ENCODE results near the gene IQCF6. TPM values are rescaled to one million over a fixed set of nuclear protein-coding genes. Genes with fewer than 3 reads are reported as not detected.
A peak's percentile ranks its signal among the peaks of the same experiment; 100 is the strongest.

Gene IQCF6
- polyA plus RNA-seq, 4 donors: not detected

DNA sequence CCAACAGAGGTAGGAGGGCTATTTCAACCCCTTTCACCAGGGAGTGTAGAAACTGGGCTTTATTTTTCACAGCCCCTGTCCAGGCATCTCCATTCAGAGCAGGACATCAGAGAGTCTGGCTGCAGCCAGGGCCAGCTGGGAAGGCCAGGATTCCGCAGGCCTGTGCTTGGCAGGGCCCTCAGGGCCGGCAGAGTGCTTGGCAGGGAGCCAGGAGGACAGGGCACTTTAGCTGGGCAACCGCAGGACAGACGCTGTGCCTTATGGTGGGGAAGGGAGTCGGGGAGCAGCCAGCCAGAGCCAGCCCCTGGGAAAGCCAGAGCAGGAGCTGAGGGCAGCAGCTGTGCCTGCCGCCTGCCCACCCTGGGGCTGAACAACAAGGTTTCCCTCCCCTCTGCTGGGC is 34.5 kb upstream of the IQCF6 start:
- no peak for DNase-seq

DNA sequence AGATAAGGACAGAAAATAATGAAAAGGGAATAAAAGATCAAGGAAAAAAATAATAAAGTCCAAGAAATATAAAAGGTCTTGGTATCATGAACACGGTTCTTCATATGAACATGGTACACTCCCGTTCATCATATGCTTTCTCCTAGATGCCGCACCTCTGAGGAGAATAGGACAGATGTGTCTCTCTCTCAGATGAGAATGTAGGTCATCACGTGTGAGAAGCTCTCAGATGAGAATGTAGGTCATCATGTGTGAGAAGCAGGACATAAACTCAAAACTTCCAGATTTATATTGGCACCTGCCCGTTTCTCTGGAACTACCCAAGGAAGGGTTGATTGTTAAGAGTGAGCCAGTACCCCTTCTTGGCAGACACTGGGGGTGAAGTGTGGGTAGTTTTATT is 29.9 kb upstream of the IQCF6 start:
- Histone ChIP-seq H3K4me1 (ENCODE audit: control insufficient read depth in 3 of 3, insufficient read depth in 2 of 3, low read depth in 1 of 3, low read length in 2 of 3) (no peaks in the 10 kb centered on the region), H3K27me3 (ENCODE audit: control insufficient read depth in 3 of 3, insufficient read depth in 3 of 3, low read length in 3 of 3) (no peaks in the 10 kb centered on the region), H3K9me3 (ENCODE audit: control insufficient read depth in 2 of 2, insufficient read depth in 1 of 2, low read depth in 1 of 2, low read length in 1 of 2) (no peaks in the 10 kb centered on the region), H3K36me3 (ENCODE audit: control insufficient read depth in 3 of 3, insufficient read depth in 2 of 3, low read depth in 1 of 3, low read length in 3 of 3) (no peaks in the 10 kb centered on the region), H3K27ac (ENCODE audit: low read depth in 1 of 3, low read length in 2 of 3) (no peak overlapping the region), H3K4me3 (ENCODE audit: low read depth in 1 of 3, low read length in 3 of 3) (no peak overlapping the region)
- DNase-seq (no peak), FAIRE-seq (no peak)
- 76 to 85% (median 83%) methylated on average over 5 of the region's 5 CpGs for WGBS, 3 donors

More for the DNA sequence above, 34.5 kb upstream of the IQCF6 start:
- H3K4me1 ChIP-seq (ENCODE audit: control insufficient read depth in 3 of 3, insufficient read depth in 2 of 3, low read depth in 1 of 3, low read length in 2 of 3): no peaks in the 10 kb centered on the region
- peaks cover 0 to 5% (median 0%) of the 10 kb centered on the region in 3 donors for H3K27me3 ChIP-seq (ENCODE audit: control insufficient read depth in 3 of 3, insufficient read depth in 3 of 3, low read length in 3 of 3)
- H3K9me3 ChIP-seq (ENCODE audit: control insufficient read depth in 2 of 2, insufficient read depth in 1 of 2, low read depth in 1 of 2, low read length in 1 of 2): no peaks in the 10 kb centered on the region
- whole genome bisulfite sequencing, 3 donors: 51 to 67% (median 57%) methylated on average over 5 to 6 of the region's 6 CpGs
- no peaks in the 10 kb centered on the region for H3K36me3 ChIP-seq (ENCODE audit: control insufficient read depth in 3 of 3, insufficient read depth in 2 of 3, low read depth in 1 of 3, low read length in 3 of 3)
- no peak overlapping the region for H3K27ac ChIP-seq (ENCODE audit: low read depth in 1 of 3, low read length in 2 of 3)
- H3K4me3 ChIP-seq (ENCODE audit: low read depth in 1 of 3, low read length in 3 of 3): no peak overlapping the region
- no peak for FAIRE-seq

DNA sequence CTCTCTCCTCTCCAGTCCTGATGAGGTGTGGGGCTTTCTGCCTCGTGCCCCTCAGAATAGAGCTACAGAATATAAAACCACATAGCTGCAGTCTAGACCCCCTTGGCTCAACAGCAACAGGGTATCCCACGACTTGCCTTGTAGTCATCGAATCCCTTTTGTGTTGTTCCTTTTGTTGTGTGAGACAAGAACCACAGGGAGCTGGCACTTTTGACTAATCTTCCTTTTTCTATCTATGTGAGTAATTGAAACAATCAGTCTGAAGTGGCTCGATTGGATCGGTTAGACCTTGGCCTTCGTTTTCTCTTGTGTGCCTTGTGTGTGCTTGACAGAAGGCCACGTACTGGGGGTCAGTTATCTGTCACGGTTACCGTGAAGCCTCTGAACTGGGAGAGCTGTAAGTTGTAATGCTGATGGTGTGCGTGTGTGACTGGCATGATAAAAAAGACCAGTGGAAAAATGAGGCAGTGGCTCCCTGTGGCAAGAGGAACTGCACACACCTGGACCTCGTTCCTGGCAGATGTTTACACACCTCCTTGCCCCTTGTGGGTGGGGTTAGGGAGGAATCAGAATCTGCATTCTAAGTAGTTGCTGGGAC is 23.2 kb upstream of the IQCF6 start:
- Histone ChIP-seq H3K4me1 (ENCODE audit: control insufficient read depth in 3 of 3, insufficient read depth in 2 of 3, low read depth in 1 of 3, low read length in 2 of 3) (no peaks in the 10 kb centered on the region), H3K36me3 (ENCODE audit: control insufficient read depth in 3 of 3, insufficient read depth in 2 of 3, low read depth in 1 of 3, low read length in 3 of 3) (no peaks in the 10 kb centered on the region), H3K27me3 (ENCODE audit: control insufficient read depth in 3 of 3, insufficient read depth in 3 of 3, low read length in 3 of 3) (peaks cover 0 to 4% (median 0%) of the 10 kb centered on the region in 3 donors), H3K9me3 (ENCODE audit: control insufficient read depth in 2 of 2, insufficient read depth in 1 of 2, low read depth in 1 of 2, low read length in 1 of 2) (no peaks in the 10 kb centered on the region), H3K4me3 (ENCODE audit: low read depth in 1 of 3, low read length in 3 of 3) (no peak overlapping the region), H3K27ac (ENCODE audit: low read depth in 1 of 3, low read length in 2 of 3) (no peak overlapping the region)
- no peak for FAIRE-seq
- no peak for DNase-seq
- 21 to 40% (median 31%) methylated on average over 11 of the region's 11 CpGs for WGBS, 3 donors

DNA sequence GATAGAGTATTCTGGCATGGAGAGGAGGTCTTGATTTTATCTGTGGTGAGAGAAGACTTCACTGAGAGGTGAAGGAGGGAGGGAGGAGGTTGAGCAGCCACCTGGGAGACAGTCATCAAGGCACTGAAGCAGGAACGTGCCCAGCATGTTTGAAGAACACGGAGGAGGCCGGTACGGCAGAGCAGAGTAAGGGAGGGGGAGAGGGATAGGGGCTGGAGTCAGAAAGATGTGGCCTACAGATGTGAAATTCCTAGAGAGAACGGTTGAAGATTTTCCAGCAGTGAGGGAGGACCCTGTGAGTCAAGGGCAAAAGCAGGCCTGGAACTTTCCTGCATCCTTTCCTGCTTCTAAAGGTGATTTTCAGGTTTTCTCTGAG is 21.7 kb upstream of the IQCF6 start:
- 76 to 87% (median 77%) methylated on average over 5 of the region's 5 CpGs for WGBS, 3 donors
- Histone ChIP-seq H3K9me3 (ENCODE audit: control insufficient read depth in 2 of 2, insufficient read depth in 1 of 2, low read depth in 1 of 2, low read length in 1 of 2) (no peaks in the 10 kb centered on the region), H3K36me3 (ENCODE audit: control insufficient read depth in 3 of 3, insufficient read depth in 2 of 3, low read depth in 1 of 3, low read length in 3 of 3) (no peaks in the 10 kb centered on the region), H3K27ac (ENCODE audit: low read depth in 1 of 3, low read length in 2 of 3) (no peak overlapping the region), H3K4me1 (ENCODE audit: control insufficient read depth in 3 of 3, insufficient read depth in 2 of 3, low read depth in 1 of 3, low read length in 2 of 3) (no peaks in the 10 kb centered on the region), H3K4me3 (ENCODE audit: low read depth in 1 of 3, low read length in 3 of 3) (no peak overlapping the region), H3K27me3 (ENCODE audit: control insufficient read depth in 3 of 3, insufficient read depth in 3 of 3, low read length in 3 of 3) (peaks cover 0 to 4% (median 0%) of the 10 kb centered on the region in 3 donors)
- DNase-seq (no peak), FAIRE-seq (no peak)

DNA sequence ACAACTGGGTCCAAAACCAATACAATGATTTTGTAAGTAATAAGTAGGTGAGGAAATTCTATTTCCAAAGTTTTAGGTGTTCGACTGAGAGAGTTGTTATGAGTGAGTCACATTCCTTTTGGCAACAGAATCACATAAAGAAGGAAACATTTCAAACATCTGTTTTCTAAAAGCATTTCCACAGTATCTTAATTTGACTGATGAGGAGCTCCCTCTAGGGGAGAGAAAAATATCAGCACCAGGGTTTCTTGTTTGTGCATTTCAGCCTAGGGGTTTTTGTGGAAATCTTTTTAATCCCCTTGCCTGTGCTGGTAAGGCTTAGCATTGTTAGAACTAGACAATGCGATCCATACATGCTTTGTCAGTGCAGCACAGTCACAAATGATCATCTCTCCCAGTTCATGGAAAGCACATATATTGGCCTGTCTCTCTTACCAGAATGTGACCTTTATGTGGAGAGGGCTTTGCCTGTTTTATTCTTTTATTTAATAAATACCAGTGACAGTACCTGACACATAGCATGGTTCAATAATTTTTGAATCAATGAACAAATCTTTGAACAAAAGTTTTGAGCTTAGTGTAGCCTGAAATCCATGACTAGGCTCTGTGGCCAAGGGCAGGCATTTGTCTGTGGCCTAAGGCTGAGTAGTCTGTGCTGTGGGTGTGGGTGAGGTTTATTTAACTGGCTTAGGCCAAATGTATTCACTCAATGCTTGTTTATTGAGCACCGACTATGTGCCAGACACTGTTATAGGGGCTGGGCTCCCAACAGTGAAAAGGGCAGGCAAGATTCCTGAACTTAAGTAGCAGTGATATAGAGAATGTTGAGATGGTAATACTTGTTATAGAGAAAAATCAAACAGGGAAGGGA is 21.1 kb upstream of the IQCF6 start:
- no peaks in the 10 kb centered on the region for H3K9me3 ChIP-seq (ENCODE audit: control insufficient read depth in 2 of 2, insufficient read depth in 1 of 2, low read depth in 1 of 2, low read length in 1 of 2)
- no peak overlapping the region for H3K4me3 ChIP-seq (ENCODE audit: low read depth in 1 of 3, low read length in 3 of 3)
- H3K36me3 ChIP-seq (ENCODE audit: control insufficient read depth in 3 of 3, insufficient read depth in 2 of 3, low read depth in 1 of 3, low read length in 3 of 3): no peaks in the 10 kb centered on the region
- DNase-seq (peak; percentile 40 to 51), FAIRE-seq (peak; percentile 33)
- peaks cover 0 to 4% (median 0%) of the 10 kb centered on the region in 3 donors for H3K27me3 ChIP-seq (ENCODE audit: control insufficient read depth in 3 of 3, insufficient read depth in 3 of 3, low read length in 3 of 3)
- H3K27ac ChIP-seq (ENCODE audit: low read depth in 1 of 3, low read length in 2 of 3): no peak overlapping the region
- WGBS, 3 donors: 22 to 29% (median 23%) methylated on average over 3 of the region's 3 CpGs
- no peaks in the 10 kb centered on the region for H3K4me1 ChIP-seq (ENCODE audit: control insufficient read depth in 3 of 3, insufficient read depth in 2 of 3, low read depth in 1 of 3, low read length in 2 of 3)

GRCh38 chr3:51798411-51798963 is 19.4 kb upstream of the IQCF6 start:
- 13 to 19% (median 15%) methylated on average over 3 of the region's 3 CpGs for WGBS, 3 donors

DNA sequence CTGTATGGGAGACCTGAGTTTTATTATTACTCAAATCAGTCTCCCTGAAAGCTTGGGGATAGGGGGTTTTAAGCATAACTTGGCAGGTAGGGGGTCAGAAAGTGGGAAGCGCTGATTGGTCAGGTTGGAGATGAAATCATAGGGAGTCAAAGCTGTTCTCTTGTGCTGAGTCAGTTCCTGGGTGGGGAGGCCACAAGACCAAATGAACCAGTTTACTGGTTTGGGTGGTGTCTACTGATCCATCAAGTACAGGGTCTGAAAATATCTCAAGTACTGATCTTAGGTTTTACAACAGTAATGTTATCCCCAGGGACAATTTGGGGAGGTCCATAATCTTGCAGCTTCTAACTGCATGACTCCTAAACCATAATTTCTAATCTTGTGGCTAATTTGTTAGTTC is 17.8 kb upstream of the IQCF6 start:
- Histone ChIP-seq H3K27me3 (ENCODE audit: control insufficient read depth in 3 of 3, insufficient read depth in 3 of 3, low read length in 3 of 3) (no peaks in the 10 kb centered on the region), H3K4me3 (ENCODE audit: low read depth in 1 of 3, low read length in 3 of 3) (no peak overlapping the region), H3K9me3 (ENCODE audit: control insufficient read depth in 2 of 2, insufficient read depth in 1 of 2, low read depth in 1 of 2, low read length in 1 of 2) (no peaks in the 10 kb centered on the region), H3K4me1 (ENCODE audit: control insufficient read depth in 3 of 3, insufficient read depth in 2 of 3, low read depth in 1 of 3, low read length in 2 of 3) (no peaks in the 10 kb centered on the region), H3K36me3 (ENCODE audit: control insufficient read depth in 3 of 3, insufficient read depth in 2 of 3, low read depth in 1 of 3, low read length in 3 of 3) (no peaks in the 10 kb centered on the region), H3K27ac (ENCODE audit: low read depth in 1 of 3, low read length in 2 of 3) (no peak overlapping the region)
- DNase-seq (no peak), FAIRE-seq (no peak)
- WGBS, 3 donors: 81 to 95% (median 86%) methylated on average over 1 of the region's 1 CpG

More at GRCh38 chr3:51798411-51798963, 19.4 kb upstream of the IQCF6 start:
- H3K27ac ChIP-seq (ENCODE audit: low read depth in 1 of 3, low read length in 2 of 3): no peak overlapping the region
- H3K9me3 ChIP-seq (ENCODE audit: control insufficient read depth in 2 of 2, insufficient read depth in 1 of 2, low read depth in 1 of 2, low read length in 1 of 2): no peaks in the 10 kb centered on the region
- H3K4me1 ChIP-seq (ENCODE audit: control insufficient read depth in 3 of 3, insufficient read depth in 2 of 3, low read depth in 1 of 3, low read length in 2 of 3): no peaks in the 10 kb centered on the region
- no peak overlapping the region for H3K4me3 ChIP-seq (ENCODE audit: low read depth in 1 of 3, low read length in 3 of 3)
- H3K36me3 ChIP-seq (ENCODE audit: control insufficient read depth in 3 of 3, insufficient read depth in 2 of 3, low read depth in 1 of 3, low read length in 3 of 3): no peaks in the 10 kb centered on the region
- FAIRE-seq (no peak), DNase-seq (peak in 1 of 2 donors; percentile 10)
- H3K27me3 ChIP-seq (ENCODE audit: control insufficient read depth in 3 of 3, insufficient read depth in 3 of 3, low read length in 3 of 3): peaks cover 0 to 4% (median 0%) of the 10 kb centered on the region in 3 donors

DNA sequence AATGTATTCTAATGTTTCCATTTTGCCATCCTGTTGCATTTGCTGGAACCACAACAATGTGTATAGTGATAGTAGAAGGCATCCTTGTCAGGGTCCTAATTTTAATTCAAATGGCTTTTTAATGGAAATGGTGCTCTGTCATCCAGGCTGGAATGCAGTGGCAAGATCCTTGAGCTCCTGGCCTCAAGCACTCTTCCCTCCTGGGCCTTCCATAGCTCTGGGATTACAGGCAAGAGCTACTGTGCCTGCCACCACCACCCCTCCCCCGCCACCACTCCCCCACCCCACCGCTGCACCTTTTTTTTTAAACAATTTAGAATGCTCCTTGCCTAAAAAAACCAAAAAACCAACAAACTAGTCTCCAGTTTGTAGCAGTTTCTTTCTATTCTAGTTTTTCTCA is 15.2 kb upstream of the IQCF6 start:
- no peak for FAIRE-seq
- Histone ChIP-seq H3K4me3 (ENCODE audit: low read depth in 1 of 3, low read length in 3 of 3) (no peak overlapping the region), H3K9me3 (ENCODE audit: control insufficient read depth in 2 of 2, insufficient read depth in 1 of 2, low read depth in 1 of 2, low read length in 1 of 2) (no peaks in the 10 kb centered on the region), H3K27ac (ENCODE audit: low read depth in 1 of 3, low read length in 2 of 3) (no peak overlapping the region), H3K4me1 (ENCODE audit: control insufficient read depth in 3 of 3, insufficient read depth in 2 of 3, low read depth in 1 of 3, low read length in 2 of 3) (no peaks in the 10 kb centered on the region), H3K27me3 (ENCODE audit: control insufficient read depth in 3 of 3, insufficient read depth in 3 of 3, low read length in 3 of 3) (no peaks in the 10 kb centered on the region), H3K36me3 (ENCODE audit: control insufficient read depth in 3 of 3, insufficient read depth in 2 of 3, low read depth in 1 of 3, low read length in 3 of 3) (no peaks in the 10 kb centered on the region)
- no peak for DNase-seq
- 41 to 54% (median 50%) methylated on average over 2 of the region's 2 CpGs for WGBS, 3 donors
